ENCODE data around the gene PEX6.

The PEX6 gene

DNA sequence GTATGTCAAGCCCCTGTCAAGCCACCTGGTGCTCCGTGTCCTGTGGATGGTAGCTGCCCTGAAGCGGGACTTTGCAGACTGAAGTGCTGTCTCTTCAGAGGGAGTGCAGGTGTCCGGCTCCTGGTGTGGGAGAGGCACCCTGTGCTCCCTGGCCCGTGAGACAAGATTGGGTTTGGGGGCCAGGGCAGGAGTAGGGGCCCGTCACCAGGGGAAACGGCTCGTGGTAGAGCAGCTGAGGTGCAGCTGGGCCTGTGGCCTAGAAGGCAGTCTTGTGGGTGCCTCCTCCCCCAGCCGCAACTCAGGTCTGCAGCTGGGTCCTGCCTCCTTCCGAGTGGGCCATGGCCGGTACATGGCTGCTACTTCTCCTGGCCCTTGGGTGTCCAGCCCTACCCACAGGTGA, 63.2 kb downstream of the PEX6 start, which contains the start of gene PTCRA:
PTCRA (plus strand) TSS at position 322 of the 400 bp plus-strand sequence; CDS start at position 339, 17 bp downstream.
- no peak for TF ChIP-seq GATA2 (IDR thresholded peaks at IDR 0.05; ENCODE audit: low read depth, low read length)
- TF ChIP-seq GATA3 (IDR thresholded peaks at IDR 0.05; ENCODE audit: low read depth, low read length), result no peak

DNA sequence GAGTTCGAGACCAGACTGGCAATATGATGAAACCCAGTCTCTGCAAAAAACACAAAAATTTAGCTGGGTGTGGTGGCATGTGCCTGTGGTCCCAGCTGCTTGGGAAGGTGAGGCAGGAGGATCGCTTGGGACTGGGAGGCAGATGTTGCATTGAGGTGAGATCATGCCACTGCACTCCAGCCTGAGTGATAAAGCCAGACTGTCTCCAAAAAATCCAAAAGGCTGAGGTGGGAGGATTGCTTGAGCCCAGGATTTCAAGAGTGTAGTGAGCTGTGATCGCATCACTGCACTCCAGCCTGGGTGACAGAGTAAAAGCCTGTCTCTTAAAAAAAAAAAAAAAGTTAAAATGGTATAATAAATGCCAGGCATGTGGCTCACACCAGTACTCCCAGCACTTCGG, 64.4 kb downstream of the PEX6 start:
- TF ChIP-seq GATA3 (IDR thresholded peaks at IDR 0.05; ENCODE audit: low read depth, low read length), result no peak
- TF ChIP-seq GATA2 (IDR thresholded peaks at IDR 0.05; ENCODE audit: low read depth, low read length), result no peak
